NCI-H1694 treated with DMSO at 0.1 percent for 48 hours (cell line): ENCODE measurements around the gene TIAL1.
"Not testable (repeated sequence)": the region's sequence is repeated elsewhere in the genome, so short reads cannot be mapped to it uniquely, and the experiment has no call there.

Experiments
- DNase-seq: peaks from one replicate; lab custom pipeline; 2025; lab: John Stamatoyannopoulos, UW

The TIAL1 gene, protein sequence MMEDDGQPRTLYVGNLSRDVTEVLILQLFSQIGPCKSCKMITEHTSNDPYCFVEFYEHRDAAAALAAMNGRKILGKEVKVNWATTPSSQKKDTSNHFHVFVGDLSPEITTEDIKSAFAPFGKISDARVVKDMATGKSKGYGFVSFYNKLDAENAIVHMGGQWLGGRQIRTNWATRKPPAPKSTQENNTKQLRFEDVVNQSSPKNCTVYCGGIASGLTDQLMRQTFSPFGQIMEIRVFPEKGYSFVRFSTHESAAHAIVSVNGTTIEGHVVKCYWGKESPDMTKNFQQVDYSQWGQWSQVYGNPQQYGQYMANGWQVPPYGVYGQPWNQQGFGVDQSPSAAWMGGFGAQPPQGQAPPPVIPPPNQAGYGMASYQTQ

GRCh38 chr10:119596537-119597404 is at the start of gene TIAL1:
Gene TIAL1 (minus strand): TSS chr10:119596964. CDS start chr10:119596465, 499 bp downstream.
- peak; percentile 89 for DNase-seq

- DNase-seq = no peak
These were observed 48.2 kb upstream of the TIAL1 start for GRCh38 chr10:119644994-119645393.

DNA sequence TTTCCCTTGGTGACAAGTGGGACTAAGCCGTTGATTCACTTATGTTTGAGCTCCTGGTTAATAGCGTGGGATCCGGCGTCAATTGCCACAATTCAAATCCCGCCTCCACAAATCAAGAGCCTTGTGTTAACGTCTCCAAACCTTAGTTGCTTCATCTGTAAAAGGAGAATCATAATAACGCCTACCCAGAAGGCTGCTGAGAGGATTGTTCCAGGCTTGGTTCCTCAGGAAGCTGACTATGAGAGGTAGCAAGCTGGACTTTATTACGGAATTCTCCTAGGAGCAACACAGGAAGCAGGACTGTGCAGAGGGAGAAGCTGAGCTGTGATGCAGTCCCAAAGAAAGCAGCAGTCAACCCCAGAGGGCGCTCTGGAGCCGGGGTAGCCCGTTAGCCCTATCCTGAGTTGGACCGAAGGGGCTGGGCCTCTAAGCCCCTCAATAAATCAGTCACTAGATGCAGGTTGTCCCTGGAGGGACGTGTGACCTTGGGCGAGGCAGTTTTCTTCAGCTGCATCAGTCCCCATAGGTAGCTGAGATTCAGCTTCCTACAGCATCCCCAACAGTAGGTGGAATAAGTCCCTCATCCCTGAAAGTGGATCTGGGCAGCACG is 47.5 kb upstream of the TIAL1 start:
- DNase-seq = no peak

GRCh38 chr10:119643306-119644204 is 46.8 kb upstream of the TIAL1 start:
- DNase-seq = no peak

DNA sequence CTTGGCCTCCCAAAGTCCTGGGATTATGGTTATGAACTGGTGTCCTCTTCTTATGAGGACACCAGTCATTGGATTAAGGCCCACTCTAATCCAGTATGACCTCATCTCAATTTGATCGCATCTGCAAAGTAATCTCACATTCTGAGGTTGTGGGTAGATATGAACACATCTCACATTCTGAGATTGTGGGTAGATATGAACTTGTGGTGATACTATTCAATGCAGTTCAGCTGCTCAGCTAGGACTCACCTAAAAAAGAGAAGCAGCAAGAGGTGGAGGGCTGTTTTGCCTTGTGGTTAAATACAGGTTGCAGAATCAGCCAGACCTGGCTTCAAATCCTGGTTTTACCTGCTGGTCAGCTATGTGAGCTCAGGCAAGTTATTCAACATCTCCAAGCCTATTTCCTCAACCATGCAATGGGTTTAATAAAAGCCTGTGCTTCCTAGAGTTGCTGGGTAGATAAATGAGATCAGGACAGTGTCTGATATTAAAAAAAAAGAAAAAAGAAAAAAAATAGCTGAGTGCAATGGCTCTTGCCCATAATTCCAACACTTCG is 45.9 kb upstream of the TIAL1 start:
- DNase-seq = no peak

GRCh38 chr10:119640875-119641526 is 44.2 kb upstream of the TIAL1 start:
- no peak for DNase-seq

DNA sequence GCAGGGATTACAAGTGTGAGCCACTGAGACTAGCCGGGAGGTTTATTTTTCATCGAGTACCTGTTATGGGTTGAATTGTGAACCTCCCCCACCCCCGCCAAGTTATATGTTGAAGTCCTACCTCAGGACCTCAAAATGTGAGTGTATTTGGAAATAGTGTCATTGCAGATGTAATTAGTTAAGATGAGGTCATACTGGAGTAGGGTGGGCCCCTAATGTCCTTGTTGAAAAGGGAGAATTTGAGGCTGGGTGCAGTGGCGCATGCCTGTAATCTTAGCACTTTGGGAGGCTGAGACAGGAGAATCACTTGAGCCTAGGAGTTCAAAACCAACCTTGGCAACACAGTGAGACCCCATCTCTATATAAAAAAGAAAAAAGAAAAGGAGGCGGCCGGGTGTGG is 43.6 kb upstream of the TIAL1 start:
- no peak for DNase-seq

- no peak for DNase-seq
These were observed 42.2 kb upstream of the TIAL1 start for GRCh38 chr10:119638982-119639381.

- DNase-seq = no peak
These were observed 40.9 kb upstream of the TIAL1 start for GRCh38 chr10:119637631-119638030.

- DNase-seq = no peak
These were observed 37.4 kb upstream of the TIAL1 start for GRCh38 chr10:119634219-119634544.

GRCh38 chr10:119633538-119634218 is 36.9 kb upstream of the TIAL1 start:
- no peak for DNase-seq

GRCh38 chr10:119630300-119630699 is 33.5 kb upstream of the TIAL1 start:
- DNase-seq = no peak

- no peak for DNase-seq
These were observed 29.0 kb upstream of the TIAL1 start for GRCh38 chr10:119625570-119626280.

DNA sequence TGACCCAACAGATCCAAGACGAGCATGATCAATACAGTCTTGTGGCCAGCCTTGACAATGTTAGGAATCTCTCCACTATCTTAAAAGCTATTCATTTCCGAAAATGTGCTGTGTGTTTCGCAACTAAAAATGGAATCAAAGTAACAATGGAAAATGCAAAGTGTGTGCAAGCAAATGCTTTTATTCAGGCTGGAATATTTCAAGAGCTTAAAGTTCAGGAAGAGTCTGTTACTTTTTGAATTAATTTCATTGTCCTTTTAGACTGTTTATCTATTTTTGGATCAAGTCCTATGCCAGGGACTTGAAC is 24.3 kb upstream of the TIAL1 start:
- no peak for DNase-seq

DNA sequence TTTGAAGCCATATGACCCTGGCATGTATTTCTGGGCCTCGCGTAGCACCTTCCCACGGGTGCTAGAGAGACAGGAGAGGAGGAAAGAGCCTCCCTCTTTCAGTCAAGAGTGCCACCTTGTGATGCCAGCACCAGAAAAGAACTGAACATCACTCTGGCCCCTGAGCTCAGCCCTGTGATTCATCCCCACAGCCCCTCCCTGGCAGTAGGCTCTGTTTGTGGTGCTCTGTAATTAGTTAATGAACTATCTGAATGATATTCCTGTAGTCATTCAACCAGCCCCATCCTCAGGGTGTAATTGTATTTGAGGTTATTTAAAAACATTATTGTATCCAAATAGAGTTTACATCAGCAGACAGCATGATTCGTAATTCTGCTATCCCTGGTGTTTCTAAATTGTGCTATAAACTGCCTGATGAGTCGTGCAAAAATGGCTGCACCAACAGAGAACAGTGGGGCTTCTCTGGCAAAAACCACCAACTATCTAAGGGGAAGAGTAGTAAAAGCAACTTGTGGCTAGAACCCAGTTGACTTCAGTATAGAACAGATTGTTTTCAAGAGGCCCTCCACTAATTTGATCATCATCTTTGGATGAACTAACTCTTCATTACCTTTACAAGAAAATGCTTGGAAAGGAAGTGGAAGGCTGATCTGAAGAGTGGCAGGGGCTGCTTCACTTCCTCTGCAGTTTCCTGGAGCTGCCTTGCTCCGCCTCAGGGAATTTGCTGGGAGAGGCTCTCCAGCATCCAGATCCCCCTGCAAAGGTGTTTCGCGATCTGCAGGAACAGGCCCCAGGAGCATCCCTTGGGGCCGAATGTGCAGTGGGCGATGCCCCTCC is 23.7 kb upstream of the TIAL1 start:
- no peak for DNase-seq

DNA sequence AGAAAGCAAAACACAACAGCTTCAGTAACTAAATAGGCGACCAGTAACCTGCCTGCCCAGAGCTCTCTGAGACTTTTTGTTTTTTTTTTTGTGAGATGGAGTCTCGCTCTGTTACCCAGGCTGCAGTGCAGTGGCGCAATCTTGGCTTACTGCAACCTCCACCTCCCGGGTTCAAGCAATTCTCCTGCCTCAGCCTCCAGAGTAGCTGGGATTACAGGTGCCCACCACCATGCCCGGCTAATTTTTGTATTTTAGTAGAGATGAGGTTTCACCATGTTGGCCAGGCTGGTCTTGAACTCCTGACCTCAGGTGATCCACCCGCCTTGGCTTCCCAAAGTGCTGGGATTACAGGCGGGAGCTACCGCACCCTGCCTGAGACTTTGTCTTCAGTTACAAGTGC is 23.0 kb upstream of the TIAL1 start:
- not testable (repeated sequence) for DNase-seq

- no peak for DNase-seq
These were observed 22.5 kb upstream of the TIAL1 start for GRCh38 chr10:119619215-119619614.

DNA sequence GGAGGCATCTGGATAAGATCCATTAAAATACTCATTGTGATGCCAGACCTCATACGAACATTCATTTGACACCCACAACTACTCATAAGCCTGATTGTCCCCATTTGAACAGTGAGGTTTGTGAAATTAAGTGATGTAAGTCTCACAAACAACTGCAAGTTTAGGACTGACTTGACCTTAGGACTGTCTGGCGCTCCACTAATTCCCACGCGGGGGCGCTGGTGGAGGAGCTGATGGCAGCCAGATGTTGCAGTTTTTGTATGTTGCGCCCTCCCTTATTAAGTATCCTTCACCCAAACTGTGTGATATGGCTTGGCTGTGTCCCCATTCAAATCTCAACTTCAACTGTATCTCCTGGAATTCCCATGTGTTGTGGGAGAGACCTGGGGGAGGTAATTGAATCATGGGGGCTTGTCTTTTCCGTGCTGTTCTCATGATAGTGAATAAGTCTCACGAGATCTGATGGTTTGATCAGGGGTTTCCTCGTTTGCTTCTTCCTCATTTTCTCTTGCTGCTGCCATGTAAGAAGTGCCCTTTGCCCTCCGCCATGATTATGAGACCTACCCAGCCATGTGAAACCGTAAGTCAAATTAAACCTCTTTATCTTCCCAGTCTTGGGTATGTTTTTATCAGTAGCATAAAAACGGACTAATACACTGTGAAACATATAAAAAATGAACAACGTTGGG is 20.3 kb upstream of the TIAL1 start:
- DNase-seq = no peak
